ENCODE measurements around the gene UBE2D4.
A peak's percentile ranks its signal among the peaks of the same experiment; 100 is the strongest.

UBE2D4 gene

DNA sequence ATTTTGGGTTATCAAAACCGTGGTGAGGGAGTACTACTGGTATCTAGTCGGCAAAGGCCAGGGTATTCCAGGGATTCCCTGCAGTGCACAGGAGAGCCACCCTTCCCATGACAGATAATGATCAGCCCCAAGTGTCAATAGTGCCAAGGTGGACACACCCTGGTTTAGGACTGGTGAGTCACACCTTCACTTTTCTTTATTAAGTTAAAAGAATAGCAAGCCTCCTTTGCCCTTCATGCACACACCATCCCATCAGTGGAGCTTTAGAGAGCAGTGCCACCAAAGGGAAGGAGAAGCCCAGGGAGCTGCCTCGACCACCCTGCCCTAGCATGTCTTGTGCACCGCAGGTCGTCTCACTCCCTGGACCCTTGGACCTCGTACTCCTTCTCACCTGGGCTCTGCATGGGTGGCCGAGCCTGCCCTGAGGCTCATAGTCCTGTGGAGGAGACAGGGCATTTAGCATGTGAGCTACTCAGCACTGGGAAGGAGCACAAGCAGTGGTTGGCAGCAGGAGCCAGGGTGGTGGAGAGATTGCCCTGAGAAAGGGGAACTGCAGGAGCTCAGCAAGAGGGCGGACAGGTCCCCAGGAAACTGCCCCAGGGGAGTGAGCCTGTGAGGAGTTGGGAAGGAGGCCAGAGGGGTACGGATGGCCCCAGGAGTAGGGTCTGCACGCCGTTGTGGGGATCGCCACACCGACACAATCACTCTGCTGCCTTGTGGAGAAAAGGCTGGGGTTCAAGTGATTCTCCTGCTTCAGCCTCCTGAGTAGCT lies 17.4 kb downstream of the UBE2D4 start:
- Histone ChIP-seq H3K4ac (ENCODE audit: low read depth, low read length) (no peak overlapping the region), H3K27ac (ENCODE audit: low read depth, low read length) (no peak overlapping the region), H3K79me2 (ENCODE audit: control insufficient read depth, insufficient read depth, low read length) (no peaks in the 10 kb centered on the region), H3K27me3 (ENCODE audit: insufficient read depth, low read length, poor library complexity) (no peaks in the 10 kb centered on the region), H4K5ac (ENCODE audit: low read length) (no peak overlapping the region), H2BK5ac (ENCODE audit: low read length) (no peak overlapping the region), H3K18ac (ENCODE audit: low read length) (no peak overlapping the region), H2AK5ac (ENCODE audit: low read length) (no peak overlapping the region), H3K23ac (ENCODE audit: low read length) (no peak overlapping the region), H2BK120ac (ENCODE audit: low read depth, low read length) (no peak overlapping the region), H4K8ac (ENCODE audit: low read depth, low read length) (no peak overlapping the region), H3K4me2 (ENCODE audit: low read length) (no peak overlapping the region), H3K56ac (ENCODE audit: low read length) (peak overlapping the region; percentile 1), H3K9ac (ENCODE audit: low read length) (no peak overlapping the region), H3K4me3 (ENCODE audit: low read length) (no peak overlapping the region), H3K4me1 (ENCODE audit: control insufficient read depth, low read depth, low read length) (no peaks in the 10 kb centered on the region), H3K36me3 (ENCODE audit: control insufficient read depth, insufficient read depth, low read length) (no peaks in the 10 kb centered on the region), H3K79me1 (ENCODE audit: low read length) (no peaks in the 10 kb centered on the region), H2BK15ac (replicated peaks; ENCODE audit: low read depth) (no peak overlapping the region)
- no CpG with 5 or more reads among the region's 13 CpGs for WGBS (ENCODE audit: extremely low coverage, insufficient coverage, low lambda C conversion rate)
- no peak for DNase-seq

DNA sequence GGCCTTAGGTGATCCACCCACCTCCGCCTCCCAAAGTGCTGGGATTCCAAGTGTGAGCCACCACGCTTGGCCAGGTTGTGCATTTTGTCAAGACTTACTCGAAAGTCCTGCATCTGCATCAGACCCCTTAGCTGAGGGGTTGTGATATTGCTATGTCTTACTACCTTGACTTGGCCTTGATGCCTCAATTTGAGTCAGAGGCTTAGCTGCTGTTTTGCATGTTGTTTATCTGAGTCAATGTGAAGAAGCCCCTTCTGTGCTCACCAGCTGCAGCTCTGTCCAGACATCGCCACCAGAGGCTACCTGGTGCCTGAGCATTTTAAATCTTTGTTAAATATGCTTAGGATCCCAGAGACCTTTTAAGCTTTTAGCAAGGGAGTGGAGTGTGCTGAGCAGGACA lies 18.1 kb downstream of the UBE2D4 start:
- Histone ChIP-seq H3K23ac (ENCODE audit: low read length) (no peak overlapping the region), H2BK120ac (ENCODE audit: low read depth, low read length) (no peak overlapping the region), H4K8ac (ENCODE audit: low read depth, low read length) (no peak overlapping the region), H2AK5ac (ENCODE audit: low read length) (no peak overlapping the region), H3K4me3 (ENCODE audit: low read length) (no peak overlapping the region), H3K79me1 (ENCODE audit: low read length) (no peaks in the 10 kb centered on the region), H3K27ac (ENCODE audit: low read depth, low read length) (no peak overlapping the region), H3K4me2 (ENCODE audit: low read length) (no peak overlapping the region), H3K4ac (ENCODE audit: low read depth, low read length) (no peak overlapping the region), H3K36me3 (ENCODE audit: control insufficient read depth, insufficient read depth, low read length) (no peaks in the 10 kb centered on the region), H2BK5ac (ENCODE audit: low read length) (no peak overlapping the region), H3K56ac (ENCODE audit: low read length) (no peak overlapping the region), H3K4me1 (ENCODE audit: control insufficient read depth, low read depth, low read length) (no peaks in the 10 kb centered on the region), H3K18ac (ENCODE audit: low read length) (no peak overlapping the region), H4K5ac (ENCODE audit: low read length) (no peak overlapping the region), H2BK15ac (replicated peaks; ENCODE audit: low read depth) (no peak overlapping the region), H3K79me2 (ENCODE audit: control insufficient read depth, insufficient read depth, low read length) (no peaks in the 10 kb centered on the region), H3K27me3 (ENCODE audit: insufficient read depth, low read length, poor library complexity) (no peaks in the 10 kb centered on the region), H3K9ac (ENCODE audit: low read length) (no peak overlapping the region)
- no CpG with 5 or more reads among the region's 4 CpGs for WGBS (ENCODE audit: extremely low coverage, insufficient coverage, low lambda C conversion rate)
- DNase-seq, result no peak

DNA sequence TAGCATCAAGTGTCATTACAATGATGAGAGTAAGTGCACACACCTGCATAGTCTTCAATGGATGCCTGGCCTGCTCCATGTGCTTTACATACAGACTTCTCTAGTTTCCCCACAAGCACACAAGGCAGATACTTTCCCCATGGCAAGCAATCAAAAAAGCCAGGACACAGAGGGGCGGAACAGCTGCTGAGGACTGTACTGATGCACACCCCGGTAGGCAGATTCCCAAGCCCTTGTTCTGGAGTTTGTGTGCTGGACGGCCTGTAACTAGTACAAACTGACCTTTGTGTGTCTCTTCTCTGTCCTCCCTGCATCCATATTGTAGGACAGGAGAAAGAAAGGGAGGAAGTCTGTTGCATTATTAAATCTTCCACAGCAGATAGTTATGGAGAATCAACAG lies 25.8 kb downstream of the UBE2D4 start:
- Histone ChIP-seq H3K18ac (ENCODE audit: low read length) (no peak overlapping the region), H3K4me3 (ENCODE audit: low read length) (no peak overlapping the region), H2BK15ac (replicated peaks; ENCODE audit: low read depth) (no peak overlapping the region), H3K9ac (ENCODE audit: low read length) (no peak overlapping the region), H3K79me2 (ENCODE audit: control insufficient read depth, insufficient read depth, low read length) (no peaks in the 10 kb centered on the region), H3K56ac (ENCODE audit: low read length) (no peak overlapping the region), H3K4me2 (ENCODE audit: low read length) (no peak overlapping the region), H3K4ac (ENCODE audit: low read depth, low read length) (no peak overlapping the region), H4K5ac (ENCODE audit: low read length) (no peak overlapping the region), H2AK5ac (ENCODE audit: low read length) (no peak overlapping the region), H3K27me3 (ENCODE audit: insufficient read depth, low read length, poor library complexity) (no peaks in the 10 kb centered on the region), H3K4me1 (ENCODE audit: control insufficient read depth, low read depth, low read length) (no peaks in the 10 kb centered on the region), H3K27ac (ENCODE audit: low read depth, low read length) (no peak overlapping the region), H3K79me1 (ENCODE audit: low read length) (no peaks in the 10 kb centered on the region), H2BK120ac (ENCODE audit: low read depth, low read length) (no peak overlapping the region), H3K23ac (ENCODE audit: low read length) (no peak overlapping the region), H3K36me3 (ENCODE audit: control insufficient read depth, insufficient read depth, low read length) (no peaks in the 10 kb centered on the region), H2BK5ac (ENCODE audit: low read length) (no peak overlapping the region), H4K8ac (ENCODE audit: low read depth, low read length) (no peak overlapping the region)
- DNase-seq, result no peak
- WGBS (ENCODE audit: extremely low coverage, insufficient coverage, low lambda C conversion rate), result no CpG with 5 or more reads among the region's 3 CpGs

DNA sequence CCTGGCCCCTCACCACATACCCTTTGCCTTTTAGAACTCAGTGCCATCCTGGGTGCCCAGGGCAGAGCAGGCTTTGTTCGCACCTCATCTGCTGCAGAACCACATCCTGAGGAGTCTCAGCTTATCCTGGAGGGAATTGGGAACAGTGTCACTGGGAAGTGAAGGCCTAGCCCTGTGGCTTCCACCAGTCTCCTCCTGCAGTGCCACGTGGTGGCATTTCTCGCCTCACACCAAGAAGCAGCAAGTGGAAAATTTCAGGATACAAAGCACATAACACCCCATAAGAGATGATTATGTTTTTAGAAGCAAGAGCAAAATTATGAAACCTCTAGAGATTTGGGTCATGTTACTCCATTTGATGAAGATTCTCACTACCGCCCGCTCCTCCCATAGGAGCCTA lies 26.8 kb downstream of the UBE2D4 start:
- Histone ChIP-seq H3K23ac (ENCODE audit: low read length) (no peak overlapping the region), H3K4me1 (ENCODE audit: control insufficient read depth, low read depth, low read length) (no peaks in the 10 kb centered on the region), H3K4ac (ENCODE audit: low read depth, low read length) (no peak overlapping the region), H4K5ac (ENCODE audit: low read length) (no peak overlapping the region), H2BK5ac (ENCODE audit: low read length) (no peak overlapping the region), H3K4me3 (ENCODE audit: low read length) (no peak overlapping the region), H2BK15ac (replicated peaks; ENCODE audit: low read depth) (no peak overlapping the region), H3K79me2 (ENCODE audit: control insufficient read depth, insufficient read depth, low read length) (no peaks in the 10 kb centered on the region), H3K27me3 (ENCODE audit: insufficient read depth, low read length, poor library complexity) (no peaks in the 10 kb centered on the region), H3K36me3 (ENCODE audit: control insufficient read depth, insufficient read depth, low read length) (no peaks in the 10 kb centered on the region), H2BK120ac (ENCODE audit: low read depth, low read length) (no peak overlapping the region), H4K8ac (ENCODE audit: low read depth, low read length) (no peak overlapping the region), H3K18ac (ENCODE audit: low read length) (no peak overlapping the region), H3K4me2 (ENCODE audit: low read length) (no peak overlapping the region), H3K56ac (ENCODE audit: low read length) (no peak overlapping the region), H3K27ac (ENCODE audit: low read depth, low read length) (no peak overlapping the region), H3K79me1 (ENCODE audit: low read length) (no peaks in the 10 kb centered on the region), H3K9ac (ENCODE audit: low read length) (no peak overlapping the region), H2AK5ac (ENCODE audit: low read length) (no peak overlapping the region)
- no peak for DNase-seq
- no CpG with 5 or more reads among the region's 5 CpGs for WGBS (ENCODE audit: extremely low coverage, insufficient coverage, low lambda C conversion rate)

DNA sequence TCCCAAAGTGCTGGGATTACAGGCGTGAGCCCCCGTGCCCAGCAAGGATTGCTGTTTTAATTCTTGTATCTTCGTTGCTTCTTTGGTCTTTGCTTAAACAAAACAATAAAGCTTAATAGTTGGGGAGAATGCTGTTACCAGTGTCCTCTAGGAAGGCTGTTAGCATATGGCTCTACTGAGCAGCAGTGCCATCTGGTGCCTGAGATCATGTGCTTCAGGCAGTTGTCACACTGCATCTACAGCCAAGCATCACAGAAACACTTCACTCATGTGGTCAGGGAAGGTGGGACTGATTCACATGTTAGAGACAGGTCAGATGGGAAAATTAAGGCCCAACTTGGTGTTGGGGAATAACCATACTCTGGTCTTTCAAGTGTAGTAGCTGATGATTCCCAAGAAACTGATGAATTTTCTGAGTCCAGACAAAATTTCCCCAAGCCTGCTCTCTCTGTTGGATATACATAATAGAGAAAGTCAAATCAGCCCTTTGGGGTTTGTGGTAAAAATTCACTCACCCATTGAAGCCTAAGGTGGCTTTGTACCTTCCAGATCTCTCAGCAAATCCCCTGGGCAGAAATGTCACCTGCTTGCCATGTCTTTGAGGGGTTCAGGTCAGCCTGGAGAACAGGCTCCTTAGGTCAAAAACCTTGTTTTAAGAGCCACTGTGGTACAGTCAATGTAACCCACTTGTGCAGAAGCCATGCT lies 28.4 kb downstream of the UBE2D4 start:
- Histone ChIP-seq H2BK120ac (ENCODE audit: low read depth, low read length) (no peak overlapping the region), H3K4me3 (ENCODE audit: low read length) (no peak overlapping the region), H3K18ac (ENCODE audit: low read length) (no peak overlapping the region), H2BK5ac (ENCODE audit: low read length) (no peak overlapping the region), H4K5ac (ENCODE audit: low read length) (no peak overlapping the region), H3K79me1 (ENCODE audit: low read length) (no peaks in the 10 kb centered on the region), H3K4me2 (ENCODE audit: low read length) (no peak overlapping the region), H3K27ac (ENCODE audit: low read depth, low read length) (no peak overlapping the region), H2BK15ac (replicated peaks; ENCODE audit: low read depth) (no peak overlapping the region), H3K9ac (ENCODE audit: low read length) (no peak overlapping the region), H3K23ac (ENCODE audit: low read length) (no peak overlapping the region), H3K4me1 (ENCODE audit: control insufficient read depth, low read depth, low read length) (no peaks in the 10 kb centered on the region), H3K36me3 (ENCODE audit: control insufficient read depth, insufficient read depth, low read length) (no peaks in the 10 kb centered on the region), H3K27me3 (ENCODE audit: insufficient read depth, low read length, poor library complexity) (no peaks in the 10 kb centered on the region), H2AK5ac (ENCODE audit: low read length) (no peak overlapping the region), H3K4ac (ENCODE audit: low read depth, low read length) (no peak overlapping the region), H3K79me2 (ENCODE audit: control insufficient read depth, insufficient read depth, low read length) (no peaks in the 10 kb centered on the region), H3K56ac (ENCODE audit: low read length) (no peak overlapping the region), H4K8ac (ENCODE audit: low read depth, low read length) (no peak overlapping the region)
- DNase-seq, result peak; percentile 84
- no CpG with 5 or more reads among the region's 3 CpGs for WGBS (ENCODE audit: extremely low coverage, insufficient coverage, low lambda C conversion rate)
